CD4-positive, alpha-beta T cell treated with Interleukin-15 for 1 hour (primary cell): ENCODE results near the gene KIF7.
"Not testable (repeated sequence)": the region's sequence is repeated elsewhere in the genome, so short reads cannot be mapped to it uniquely, and the experiment has no call there.

Experiments used
- DNase-seq: peaks from one replicate; pipeline ENCODE4 v3.0.0-alpha.2; 2020

KIF7 gene, protein sequence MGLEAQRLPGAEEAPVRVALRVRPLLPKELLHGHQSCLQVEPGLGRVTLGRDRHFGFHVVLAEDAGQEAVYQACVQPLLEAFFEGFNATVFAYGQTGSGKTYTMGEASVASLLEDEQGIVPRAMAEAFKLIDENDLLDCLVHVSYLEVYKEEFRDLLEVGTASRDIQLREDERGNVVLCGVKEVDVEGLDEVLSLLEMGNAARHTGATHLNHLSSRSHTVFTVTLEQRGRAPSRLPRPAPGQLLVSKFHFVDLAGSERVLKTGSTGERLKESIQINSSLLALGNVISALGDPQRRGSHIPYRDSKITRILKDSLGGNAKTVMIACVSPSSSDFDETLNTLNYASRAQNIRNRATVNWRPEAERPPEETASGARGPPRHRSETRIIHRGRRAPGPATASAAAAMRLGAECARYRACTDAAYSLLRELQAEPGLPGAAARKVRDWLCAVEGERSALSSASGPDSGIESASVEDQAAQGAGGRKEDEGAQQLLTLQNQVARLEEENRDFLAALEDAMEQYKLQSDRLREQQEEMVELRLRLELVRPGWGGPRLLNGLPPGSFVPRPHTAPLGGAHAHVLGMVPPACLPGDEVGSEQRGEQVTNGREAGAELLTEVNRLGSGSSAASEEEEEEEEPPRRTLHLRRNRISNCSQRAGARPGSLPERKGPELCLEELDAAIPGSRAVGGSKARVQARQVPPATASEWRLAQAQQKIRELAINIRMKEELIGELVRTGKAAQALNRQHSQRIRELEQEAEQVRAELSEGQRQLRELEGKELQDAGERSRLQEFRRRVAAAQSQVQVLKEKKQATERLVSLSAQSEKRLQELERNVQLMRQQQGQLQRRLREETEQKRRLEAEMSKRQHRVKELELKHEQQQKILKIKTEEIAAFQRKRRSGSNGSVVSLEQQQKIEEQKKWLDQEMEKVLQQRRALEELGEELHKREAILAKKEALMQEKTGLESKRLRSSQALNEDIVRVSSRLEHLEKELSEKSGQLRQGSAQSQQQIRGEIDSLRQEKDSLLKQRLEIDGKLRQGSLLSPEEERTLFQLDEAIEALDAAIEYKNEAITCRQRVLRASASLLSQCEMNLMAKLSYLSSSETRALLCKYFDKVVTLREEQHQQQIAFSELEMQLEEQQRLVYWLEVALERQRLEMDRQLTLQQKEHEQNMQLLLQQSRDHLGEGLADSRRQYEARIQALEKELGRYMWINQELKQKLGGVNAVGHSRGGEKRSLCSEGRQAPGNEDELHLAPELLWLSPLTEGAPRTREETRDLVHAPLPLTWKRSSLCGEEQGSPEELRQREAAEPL (N-terminal part only)

DNA sequence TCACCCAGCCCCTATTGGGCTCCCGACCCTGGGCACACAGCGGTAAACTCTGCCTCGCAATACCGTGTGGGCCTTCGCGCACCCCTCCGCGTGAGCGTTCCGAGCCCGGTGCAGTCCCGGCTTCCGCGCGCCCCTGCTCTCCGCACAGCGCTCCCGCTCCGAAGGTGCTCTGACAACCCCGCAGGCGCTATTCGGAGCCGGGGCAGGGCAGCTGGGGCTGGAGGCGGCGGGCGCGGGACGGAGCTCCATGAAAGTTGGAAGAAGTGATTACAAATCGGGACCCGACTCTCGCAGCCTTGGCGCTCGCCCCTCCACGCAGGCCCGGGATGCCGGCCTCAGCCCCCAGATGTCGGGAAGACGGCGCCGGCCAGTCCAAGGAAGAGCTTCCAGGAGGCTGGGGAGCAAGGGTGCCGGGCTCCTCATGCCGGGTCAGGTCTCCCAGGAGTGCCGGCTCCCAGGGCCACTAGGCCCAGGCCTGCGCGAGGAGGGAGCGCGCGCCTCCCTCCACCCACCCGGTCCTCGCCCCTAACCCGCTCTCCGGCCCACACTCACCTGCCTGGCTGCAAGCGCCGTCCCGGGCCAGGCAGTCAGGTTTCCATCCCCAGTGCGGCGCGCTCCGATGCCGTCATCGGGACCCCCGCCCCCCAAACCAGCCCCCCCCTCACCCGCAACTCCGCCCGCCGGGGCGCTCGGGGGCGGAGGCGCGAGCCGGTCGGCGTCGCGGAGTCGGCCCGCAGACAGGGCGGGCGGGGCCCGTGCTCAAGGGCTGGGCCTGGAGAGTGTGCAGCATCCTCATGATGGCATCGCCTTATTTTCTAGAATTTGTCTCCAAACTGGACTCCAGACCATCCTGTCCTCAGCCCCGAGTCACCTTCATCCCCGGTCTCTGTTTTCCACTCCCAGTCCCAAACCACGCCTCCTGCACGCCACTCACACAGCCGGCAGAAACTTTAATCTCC, at the start of gene KIF7:
TSS of gene KIF7 (minus strand) at position 621 of the 959 bp plus-strand sequence. CDS start 2,537 bp downstream, outside the sequence.
- DNase-seq: no peak

DNA sequence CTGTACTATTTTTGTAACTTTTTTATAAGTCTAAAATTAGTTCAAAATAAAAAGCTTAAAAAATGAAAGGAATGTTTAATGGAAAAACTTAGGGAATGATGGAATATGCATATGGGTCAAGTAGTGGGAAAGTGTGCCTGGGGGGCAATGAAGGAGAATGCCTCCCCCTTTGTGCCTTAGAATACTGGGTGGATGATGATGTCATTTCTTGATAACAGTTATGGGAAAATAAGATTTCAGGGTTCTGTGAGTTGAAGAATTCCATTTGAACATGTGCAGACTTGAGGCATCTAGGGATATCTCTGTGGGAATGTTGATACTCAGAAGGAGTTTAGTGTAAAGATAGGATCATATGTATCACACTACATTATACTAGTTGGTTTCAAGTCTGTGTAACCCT, 49.1 kb upstream of the KIF7 start:
- no peak for DNase-seq

DNA sequence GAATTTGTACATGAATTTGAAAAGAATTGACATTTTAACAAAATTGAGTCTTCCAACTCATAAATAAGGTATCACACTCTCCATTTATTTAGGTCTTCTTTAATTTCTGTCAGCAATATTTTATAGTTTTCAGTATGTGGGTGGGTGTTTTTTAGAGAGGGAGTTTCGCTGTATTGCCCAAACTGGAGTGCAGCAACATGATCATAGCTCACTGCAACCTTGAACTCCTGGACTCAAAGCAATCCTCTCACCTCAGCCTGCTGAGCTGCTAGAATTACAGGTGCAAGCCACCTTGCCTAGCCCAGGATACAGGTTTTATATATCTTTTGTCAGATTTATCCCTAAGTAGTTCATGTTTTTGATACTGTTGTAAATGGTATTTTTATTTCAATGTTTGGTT, 39.9 kb upstream of the KIF7 start:
- no peak for DNase-seq

DNA sequence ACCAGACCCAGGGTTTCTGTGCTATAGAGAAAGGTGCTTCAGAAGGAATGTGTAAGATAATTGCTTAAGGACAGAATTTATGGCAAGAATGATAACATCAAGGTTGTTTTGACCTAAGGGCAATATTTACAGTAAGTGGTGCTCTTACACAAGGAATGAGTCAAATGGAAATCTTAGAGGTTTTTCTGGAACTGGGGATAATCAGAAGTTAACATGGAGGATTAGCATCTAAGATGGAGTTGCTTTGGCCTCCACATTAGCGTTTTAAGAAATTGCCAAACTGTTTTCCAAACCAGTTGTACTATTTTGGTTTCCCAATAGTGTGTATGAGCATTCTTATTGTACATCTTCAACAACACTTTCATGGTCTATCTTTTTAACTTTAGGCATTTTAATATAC, 38.4 kb upstream of the KIF7 start:
- DNase-seq: no peak

DNA sequence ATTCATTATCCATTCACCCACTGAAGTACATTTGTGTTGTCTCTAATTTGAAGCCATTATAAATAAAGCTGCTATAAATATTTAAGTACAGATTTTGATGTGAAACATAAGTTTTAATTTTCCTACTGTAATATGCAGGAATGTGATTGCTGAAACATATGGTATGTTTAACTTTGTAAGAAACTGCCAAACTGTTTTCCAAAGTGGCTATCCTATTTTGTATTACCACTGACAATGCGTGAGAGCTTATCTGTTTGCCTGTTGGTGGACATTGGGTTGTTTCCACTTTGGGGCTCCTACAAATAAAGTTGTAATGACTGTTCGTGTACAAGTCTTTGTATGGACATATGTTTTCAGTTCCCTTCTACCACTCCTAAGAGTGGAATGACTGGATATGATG, 37.8 kb upstream of the KIF7 start:
- DNase-seq: no peak

DNA sequence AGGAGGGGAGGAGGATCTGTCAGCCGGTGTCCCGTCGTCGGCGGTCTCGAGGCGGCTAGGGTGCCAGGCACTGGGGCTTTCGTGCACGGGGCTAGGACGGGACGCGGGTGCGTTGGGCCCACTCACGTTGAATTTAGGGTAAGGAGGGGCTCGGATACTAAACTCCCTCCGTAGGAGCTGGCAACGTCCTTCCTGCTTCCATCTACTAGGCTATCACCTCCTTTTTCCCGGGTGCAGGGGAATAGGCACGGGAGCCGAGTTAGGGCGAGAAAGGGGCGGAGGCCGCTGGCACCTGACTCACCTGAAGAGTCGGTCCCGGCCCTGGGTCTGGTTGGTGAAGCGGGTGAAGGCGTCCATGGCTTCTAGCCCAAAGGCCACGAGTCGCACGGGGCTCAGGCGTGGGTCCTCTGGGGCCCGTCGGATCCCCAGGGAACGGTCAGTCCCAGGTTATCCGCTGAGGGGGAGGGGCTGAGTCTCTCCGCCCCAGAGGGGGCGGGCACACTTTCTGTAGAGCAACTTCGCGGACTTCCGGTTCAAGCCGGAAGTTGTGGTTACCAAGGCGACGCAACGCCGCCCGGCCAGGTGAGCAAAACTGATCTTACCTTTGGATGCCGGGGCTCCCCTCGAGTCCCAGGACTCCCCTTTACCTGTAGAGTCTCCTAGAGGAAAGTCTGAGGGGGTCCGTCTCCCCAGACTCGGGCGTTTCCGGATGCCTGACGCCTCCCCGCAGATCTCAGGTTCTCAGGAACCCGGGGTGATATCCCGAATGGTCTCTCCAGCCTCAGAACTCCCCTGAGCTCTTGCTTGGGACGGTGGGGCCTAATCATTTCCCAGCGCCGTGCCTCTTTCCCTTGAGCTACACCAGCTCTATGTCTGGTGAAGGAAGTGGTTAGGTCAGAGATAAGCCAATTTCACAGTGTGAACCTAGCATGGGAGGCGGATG, 35.3 kb upstream of the KIF7 start, which contains the start of the genes PEX11A and WDR93:
TSS of gene PEX11A (minus strand) at position 479 of the 943 bp plus-strand sequence. CDS start at position 357, 122 bp downstream.
TSS of gene WDR93 (plus strand) at position 536 of the 943 bp plus-strand sequence. CDS start 10,936 bp downstream, outside the sequence.
- DNase-seq: peak; percentile 83

DNA sequence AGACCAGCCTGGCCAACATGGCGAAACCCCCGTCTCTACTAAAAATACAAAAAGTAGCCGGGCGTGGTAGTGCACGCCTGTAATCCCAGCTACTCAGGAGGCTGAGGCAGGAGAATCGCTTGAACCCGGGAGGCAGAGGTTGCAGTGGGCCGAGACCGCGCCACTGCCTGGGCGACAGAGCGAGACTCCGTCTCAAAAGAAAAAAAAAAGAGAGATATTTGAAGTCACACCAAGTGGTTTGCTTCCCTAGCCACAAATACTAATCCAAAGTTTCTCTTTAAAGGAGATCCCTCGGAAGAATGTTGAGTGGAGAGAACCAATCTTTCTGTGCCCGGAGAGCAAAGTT, 34.6 kb upstream of the KIF7 start:
- not testable (repeated sequence) for DNase-seq

DNA sequence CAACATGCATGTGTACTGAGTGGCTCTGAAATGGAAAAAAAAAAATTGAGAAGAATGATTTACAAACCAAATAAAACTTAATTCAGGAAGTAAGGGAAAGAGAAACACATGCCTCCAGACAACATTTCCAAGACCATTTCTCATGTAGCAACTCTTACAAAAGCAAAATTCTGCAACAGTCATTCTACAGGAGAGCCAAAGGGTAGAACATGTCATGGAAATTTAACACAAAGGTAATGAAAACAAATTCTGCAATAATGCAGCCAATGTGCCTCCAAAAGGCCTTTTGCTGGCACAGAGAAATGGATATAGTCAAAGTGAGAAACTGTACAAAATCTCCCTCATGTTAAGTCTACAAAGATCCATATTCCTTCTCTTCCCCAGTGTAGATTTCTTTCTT, 31.3 kb upstream of the KIF7 start:
- DNase-seq: no peak

DNA sequence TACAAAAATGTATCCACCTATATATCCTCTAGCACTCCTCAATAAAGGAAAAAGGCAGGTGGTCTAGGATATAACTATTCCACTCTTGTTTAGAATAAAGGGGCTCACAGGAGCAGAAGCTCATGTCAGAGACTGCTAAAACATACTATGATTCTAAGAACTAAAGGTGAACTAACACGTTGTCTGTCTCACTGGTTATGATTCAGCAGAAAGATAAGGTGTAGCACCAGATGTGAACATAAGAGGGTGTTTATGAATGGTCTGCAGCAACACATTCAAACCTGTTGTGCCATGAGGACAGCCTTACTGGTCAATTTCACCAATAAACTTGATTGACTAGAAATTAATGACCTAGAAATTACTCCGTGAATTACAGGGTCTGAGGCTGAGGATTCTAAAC, 30.7 kb upstream of the KIF7 start:
- no peak for DNase-seq

DNA sequence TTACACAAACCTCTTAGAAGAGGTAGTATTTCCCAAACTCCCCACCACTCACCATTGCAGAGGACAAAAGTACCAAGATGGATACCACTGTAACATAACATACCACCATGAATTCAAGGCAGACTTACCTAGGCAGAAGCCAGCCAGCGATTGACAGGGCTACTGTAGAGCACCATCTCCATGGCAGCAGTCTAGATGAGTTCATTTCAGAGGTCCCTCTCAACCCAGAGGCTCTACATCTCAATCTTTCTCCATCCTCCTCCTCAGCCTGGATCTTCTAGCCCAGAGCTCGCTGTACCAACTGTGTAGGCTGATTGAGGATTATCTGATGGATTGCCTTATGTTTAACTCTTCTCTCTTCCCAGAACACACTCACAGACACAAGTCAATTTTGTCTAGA, 25.9 kb upstream of the KIF7 start:
- no peak for DNase-seq

DNA sequence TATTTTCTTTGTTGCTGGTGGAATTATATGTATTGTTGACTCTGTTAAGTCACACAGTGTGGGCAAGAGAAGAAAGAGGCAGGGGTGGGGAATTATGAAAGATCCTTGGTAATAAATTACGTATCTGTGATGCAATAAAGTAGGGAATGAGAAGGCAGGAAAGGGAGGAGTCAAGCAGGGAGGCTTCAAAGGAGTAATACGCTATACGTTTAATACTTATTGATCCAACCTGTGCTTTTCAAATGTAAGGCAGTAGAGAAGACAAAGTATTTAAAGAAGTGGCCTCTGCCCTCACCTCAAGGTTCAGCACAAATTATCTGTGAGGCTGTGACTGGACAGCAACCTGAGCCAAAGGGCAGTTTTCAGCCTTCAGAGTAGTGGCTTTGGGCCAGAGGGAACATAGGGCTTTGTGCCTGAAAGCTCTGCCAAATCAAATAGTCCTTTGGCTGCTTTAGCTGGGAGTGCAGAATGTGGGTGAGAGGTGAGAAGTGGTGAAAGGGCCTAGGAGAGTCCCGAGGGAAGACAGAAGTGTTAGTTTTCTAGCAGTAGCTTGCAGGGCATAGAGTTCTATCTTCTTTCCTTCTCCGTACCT, 25.1 kb upstream of the KIF7 start:
- no peak for DNase-seq

DNA sequence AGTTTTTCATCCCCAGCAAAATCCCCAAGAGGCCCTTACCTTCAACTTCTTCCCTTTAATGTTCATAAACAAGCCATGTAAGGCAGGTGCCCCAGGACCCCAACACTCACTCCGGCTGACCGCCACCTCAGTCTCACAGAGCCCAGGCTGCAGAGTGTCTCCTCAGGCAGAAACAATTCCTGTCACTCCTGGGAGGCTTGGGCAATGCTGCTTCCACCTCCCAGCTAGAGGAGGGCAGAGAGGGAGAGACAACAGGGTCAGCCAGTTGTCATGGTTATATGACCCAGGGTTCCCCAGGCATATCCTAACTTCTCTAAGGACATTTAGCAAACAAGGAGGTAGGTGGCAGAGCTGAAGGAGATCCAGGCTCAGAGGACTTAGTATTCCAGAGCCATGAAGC, 23.9 kb upstream of the KIF7 start, which contains the start of gene PLIN1:
TSS of gene PLIN1 (minus strand) at position 156 of the 400 bp plus-strand sequence. CDS start 1,878 bp downstream, outside the sequence.
- DNase-seq: no peak

DNA sequence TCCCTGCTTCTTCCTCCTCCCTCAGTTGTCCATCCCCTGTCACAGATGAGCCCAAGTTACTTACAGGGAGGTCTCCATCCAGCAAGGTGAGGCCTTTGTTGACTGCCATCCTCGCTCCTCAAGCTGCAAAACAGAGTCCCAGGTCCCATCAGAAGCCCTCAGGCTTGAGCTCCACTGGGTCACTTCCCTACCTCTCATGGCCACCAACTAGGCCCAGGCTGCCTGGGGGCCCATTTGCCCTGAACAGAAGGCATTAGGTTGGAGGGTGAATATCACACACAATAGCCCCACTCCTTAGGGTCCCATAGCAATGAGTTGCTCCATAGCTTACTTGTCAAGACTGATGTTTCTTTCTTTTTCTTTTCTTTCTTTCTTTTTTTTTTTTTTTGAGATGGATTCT, 22.1 kb upstream of the KIF7 start:
- DNase-seq: no peak

DNA sequence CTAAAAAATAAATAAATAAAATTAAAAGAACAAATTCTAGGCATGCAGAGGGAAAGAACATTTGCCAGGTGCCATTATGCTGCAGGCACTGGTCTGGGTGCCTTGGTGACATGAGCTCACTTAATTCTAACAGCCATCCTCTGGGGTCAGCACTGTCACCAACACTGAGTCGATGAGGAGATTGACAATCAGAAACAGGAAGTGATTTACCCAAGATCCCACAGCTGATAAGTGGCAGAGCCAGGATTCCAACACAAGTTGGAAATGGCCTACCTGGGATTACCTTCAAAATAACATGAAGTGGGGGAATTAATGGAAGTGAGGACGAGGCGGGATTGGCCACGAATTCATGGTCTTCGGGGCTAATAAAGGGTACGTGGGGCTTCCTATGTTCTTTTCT, 20.3 kb upstream of the KIF7 start:
- DNase-seq: no peak

DNA sequence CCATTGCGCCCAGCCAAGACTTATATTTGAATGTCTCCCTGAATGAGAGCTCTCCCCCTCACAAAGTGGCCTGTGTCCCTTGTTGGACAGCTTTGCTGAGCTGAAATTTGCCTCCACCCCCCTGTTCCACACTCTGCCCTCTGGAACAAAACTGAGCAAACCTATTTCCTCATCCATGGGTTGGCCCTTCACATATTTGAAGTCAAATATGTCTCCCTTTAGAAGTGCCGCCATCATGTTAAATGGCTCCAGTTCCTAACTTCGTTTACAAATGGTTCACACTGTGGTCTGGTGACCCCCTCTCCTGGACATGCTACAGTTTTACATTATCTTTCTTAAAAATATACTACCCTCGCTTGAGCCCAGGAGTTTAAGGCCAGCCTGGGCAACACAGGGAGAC, 19.3 kb upstream of the KIF7 start:
- no peak for DNase-seq

DNA sequence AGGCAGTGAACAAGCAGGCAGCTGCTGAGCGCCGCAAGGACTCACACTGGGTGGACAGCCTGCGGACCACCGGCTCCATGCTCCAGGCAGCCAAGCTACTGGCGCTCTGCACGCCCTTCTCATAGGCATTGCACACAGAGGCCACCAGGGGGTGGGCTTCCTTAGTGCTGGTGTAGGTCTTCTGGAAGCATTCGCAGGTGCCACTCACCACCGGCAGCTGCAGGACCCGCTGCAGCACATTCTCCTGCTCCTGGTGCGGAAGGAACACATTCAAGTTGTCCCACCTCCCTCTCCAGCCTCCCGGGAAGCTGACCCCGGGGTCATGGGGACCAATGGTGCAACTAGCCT, 17.9 kb upstream of the KIF7 start:
- no peak for DNase-seq

DNA sequence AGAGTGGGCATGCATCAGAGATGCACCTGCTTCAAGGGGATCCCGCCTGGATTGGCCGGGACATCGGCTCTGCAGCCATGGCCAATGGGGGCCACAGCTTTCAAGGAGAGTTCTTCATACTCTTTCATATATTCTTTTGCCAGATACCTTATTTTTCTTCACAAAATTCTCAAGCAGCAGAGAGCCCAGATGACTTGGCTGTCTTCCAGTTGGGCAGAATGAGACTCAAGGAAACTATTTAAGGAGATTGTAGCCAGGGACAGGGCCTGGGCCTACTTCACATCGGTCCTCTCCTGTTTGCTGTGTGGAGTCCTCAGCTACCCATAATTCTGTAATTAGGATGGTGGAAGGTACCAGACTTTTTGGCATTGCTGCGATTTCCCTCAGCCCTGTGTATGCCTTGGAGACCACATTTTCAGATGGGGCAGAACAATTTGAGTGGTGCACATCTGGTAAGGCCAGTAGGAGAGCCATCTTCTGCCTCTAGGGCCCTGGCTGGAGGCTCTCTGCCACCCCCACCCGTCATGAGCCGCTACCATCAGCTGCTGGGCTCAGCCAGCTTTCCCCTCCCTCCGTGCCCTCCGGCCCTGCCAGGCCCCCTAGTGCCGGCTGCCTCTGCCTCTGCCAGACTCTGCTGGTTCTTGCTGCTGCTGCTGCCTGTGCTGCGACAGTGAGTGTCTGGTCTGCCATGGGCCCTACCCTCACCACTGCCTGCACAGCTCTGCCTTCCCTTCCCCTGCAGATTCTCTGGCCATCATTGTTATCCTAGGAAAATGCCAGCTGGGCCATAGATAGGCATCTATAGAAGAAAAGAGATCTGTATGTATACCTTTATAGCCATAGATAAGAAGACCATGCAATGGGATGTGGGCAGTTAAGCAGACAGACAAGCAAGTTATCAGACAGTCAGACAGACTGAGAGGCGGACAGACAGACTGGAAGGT, 17.2 kb upstream of the KIF7 start:
- DNase-seq: no peak

DNA sequence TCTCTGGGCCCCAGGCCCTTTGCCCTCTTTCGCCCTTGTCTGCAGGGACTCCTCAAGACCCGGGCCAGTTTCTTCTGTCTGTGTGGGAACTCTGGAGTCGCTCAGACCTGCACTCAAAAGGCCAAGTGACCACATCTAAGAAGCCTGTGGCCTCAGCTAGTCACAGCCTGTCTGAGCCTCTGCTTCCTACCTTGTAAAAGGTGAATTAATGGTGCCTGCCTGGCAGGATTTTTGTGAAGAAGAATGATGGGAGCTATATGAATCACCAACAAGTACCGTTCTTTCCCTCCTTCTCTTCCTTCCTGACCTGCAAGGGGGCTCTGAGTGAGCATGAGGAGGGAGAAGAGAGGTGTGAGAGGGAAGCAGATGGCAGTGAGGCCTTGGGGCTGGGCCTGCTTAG, 16.4 kb upstream of the KIF7 start:
- DNase-seq: no peak
